Measurements from ENCODE around the gene ZYG11B.

GRCh38 chr1:52679498-52679897, 46.8 kb upstream of the ZYG11B start:
- TF ChIP-seq POLR2A (IDR thresholded peaks at IDR 0.05) = no peak
- no peak for TF ChIP-seq CTCF (IDR thresholded peaks at IDR 0.05)

Measured in suprapubic skin (tissue), 3 donors.